ENCODE results near the gene SBF1.
"Not testable (repeated sequence)": the region's sequence is repeated elsewhere in the genome, so short reads cannot be mapped to it uniquely, and the experiment has no call there.

SBF1 gene

GRCh38 chr22:50422961-50423815 lies 51.6 kb downstream of the SBF1 start:
- DNase-seq (ENCODE audit: low read depth), result no peak

GRCh38 chr22:50422046-50422445 lies 52.8 kb downstream of the SBF1 start:
- no peak for DNase-seq (ENCODE audit: low read depth)

GRCh38 chr22:50420581-50420980 lies 54.3 kb downstream of the SBF1 start:
- no peak for DNase-seq (ENCODE audit: low read depth)

GRCh38 chr22:50420015-50420414 lies 54.8 kb downstream of the SBF1 start:
- no peak for DNase-seq (ENCODE audit: low read depth)

DNA sequence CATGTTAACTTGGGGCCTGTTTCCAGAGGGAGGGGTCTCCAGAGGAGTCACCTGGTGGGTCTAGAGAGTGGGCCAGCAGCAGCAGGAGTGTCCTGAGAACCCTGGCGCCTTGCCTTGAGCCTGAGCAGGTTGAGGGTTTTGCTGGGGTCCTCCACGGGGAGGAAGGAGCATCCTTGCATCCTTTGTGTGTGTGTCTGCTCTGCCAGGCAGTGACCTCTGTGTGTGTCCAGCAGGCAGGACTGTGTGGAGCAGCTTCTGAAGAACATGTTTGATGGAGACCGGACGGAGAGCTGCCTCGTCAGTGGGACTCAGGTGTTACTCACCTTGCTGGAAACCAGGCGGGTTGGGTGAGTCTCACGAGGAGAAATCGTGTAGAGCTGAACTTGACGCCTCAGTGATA lies 55.7 kb downstream of the SBF1 start:
- DNase-seq (ENCODE audit: low read depth), result no peak

- DNase-seq (ENCODE audit: low read depth), result no peak
Observed at GRCh38 chr22:50418624-50419023, 56.2 kb downstream of the SBF1 start.

GRCh38 chr22:50417411-50418210 lies 57.2 kb downstream of the SBF1 start:
- DNase-seq (ENCODE audit: low read depth), result no peak

GRCh38 chr22:50416996-50417395 lies 57.8 kb downstream of the SBF1 start:
- DNase-seq (ENCODE audit: low read depth), result no peak

- no peak for DNase-seq (ENCODE audit: low read depth)
Observed at GRCh38 chr22:50415426-50415825, 59.4 kb downstream of the SBF1 start.

GRCh38 chr22:50414476-50415248 lies 60.2 kb downstream of the SBF1 start:
- no peak for DNase-seq (ENCODE audit: low read depth)

- not testable (repeated sequence) for DNase-seq (ENCODE audit: low read depth)
Observed at GRCh38 chr22:50408954-50409353, 65.9 kb downstream of the SBF1 start.

GRCh38 chr22:50408311-50408710 lies 66.5 kb downstream of the SBF1 start:
- DNase-seq (ENCODE audit: low read depth), result no peak

DNA sequence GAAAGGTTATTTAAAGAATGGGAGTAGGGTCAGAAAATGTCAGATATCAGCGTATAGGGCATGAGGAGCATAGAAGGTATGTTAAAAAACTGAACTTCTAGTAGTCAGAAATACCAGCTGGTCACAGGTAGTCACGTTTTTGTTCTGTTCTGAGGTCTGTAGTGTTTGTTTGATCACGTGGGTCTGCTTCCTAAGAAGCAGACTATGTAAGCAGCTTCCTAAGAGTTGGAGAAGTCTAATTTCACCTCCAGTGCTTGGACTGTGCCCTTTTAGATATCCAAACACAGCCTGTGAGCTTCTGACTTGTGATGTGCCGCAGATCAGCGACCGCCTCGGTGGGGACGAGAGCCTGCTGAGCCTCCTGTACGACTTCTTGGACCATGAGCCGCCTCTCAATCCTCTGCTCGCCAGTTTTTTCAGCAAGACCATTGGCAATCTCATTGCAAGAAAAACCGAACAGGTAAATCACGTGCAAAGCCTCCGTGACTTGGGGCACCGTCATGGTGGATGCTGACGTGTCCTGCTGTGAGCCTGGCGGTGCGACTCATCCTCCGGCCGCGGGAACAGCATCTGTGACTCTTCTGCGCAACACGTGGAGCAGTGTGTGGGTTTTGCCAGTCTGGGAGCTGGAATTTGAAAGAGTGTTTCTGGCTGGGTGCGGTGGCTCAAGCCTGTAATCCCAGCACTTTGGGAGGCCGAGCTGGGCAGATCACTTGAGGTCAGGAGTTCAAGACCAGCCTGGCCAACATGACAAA lies 68.2 kb downstream of the SBF1 start:
- no peak for DNase-seq (ENCODE audit: low read depth)

GRCh38 chr22:50403701-50404101 lies 71.1 kb downstream of the SBF1 start:
- DNase-seq (ENCODE audit: low read depth), result no peak

DNA sequence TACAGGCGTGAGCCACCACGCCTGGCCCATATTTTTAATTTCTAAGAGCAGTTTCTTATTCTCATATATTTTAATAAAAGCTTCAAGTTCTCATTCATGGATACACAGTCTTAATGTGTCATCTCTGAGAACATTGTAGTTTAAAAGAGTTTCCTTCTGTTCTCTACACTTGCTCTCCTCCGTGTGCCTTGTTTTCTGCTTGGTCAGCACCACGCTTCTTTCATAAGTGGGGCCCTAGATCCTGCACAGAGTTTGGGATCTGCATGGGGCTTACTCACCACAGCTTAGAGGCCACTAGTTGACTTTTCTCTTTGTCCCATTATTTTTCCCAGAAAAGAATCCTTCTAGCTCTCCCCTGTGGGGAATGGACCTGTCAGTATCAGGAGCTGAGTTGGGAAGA lies 72.9 kb downstream of the SBF1 start:
- no peak for DNase-seq (ENCODE audit: low read depth)

GRCh38 chr22:50400931-50401330 lies 73.9 kb downstream of the SBF1 start:
- no peak for DNase-seq (ENCODE audit: low read depth)

DNA sequence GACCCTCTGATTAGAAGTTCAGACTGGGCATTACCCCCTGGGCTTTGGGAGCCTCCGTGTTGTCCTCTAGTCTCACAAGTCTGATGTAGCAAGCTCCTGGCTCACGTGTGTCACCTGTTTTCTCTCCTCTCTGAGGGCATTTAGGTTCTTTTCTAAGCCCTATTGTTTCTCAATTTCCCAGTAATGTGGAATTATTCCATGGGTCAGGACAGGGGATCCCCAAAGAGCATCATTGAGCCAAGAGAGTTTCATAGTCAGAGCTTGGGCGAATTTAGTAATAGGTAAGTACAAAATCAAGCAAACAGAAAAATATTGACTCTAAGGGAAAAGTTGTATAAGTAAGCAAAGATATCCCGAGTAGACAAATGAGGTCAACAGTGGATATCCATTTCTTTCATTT lies 74.4 kb downstream of the SBF1 start:
- DNase-seq (ENCODE audit: low read depth), result no peak

- DNase-seq (ENCODE audit: low read depth), result peak; percentile 2
Observed at GRCh38 chr22:50399751-50400331, 75.0 kb downstream of the SBF1 start.

- no peak for DNase-seq (ENCODE audit: low read depth)
Observed at GRCh38 chr22:50398831-50399648, 75.8 kb downstream of the SBF1 start.

DNA sequence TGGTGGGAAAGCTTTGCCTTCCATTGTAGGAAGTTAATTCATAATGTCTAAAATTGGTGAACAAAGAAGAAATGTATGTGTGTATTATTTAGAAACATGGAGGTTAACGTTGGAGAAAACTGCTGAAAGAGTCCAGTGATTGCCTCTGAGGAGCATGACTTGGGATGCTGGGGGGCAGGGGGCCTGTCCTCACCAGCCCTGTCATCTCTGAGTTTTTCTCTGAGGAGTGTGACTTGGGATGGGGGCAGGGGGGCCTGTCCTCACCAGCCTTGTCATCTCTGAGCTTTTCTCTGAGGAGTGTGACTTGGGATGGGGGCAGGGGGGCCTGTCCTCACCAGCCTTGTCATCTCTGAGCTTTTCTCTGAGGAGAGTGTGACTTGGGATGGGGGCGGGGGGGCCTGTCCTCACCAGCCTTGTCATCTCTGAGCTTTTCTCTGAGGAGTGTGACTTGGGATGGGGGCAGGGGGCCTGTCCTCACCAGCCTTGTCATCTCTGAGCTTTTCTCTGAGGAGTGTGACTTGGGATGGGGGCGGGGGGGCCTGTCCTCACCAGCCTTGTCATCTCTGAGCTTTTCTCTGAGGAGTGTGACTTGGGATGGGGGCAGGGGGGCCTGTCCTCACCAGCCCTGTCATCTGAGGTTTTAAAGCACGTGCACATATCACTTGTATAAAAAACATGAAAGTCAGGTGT lies 77.3 kb downstream of the SBF1 start:
- not testable (repeated sequence) for DNase-seq (ENCODE audit: low read depth)

Data from CMK (cell line).